ENCODE results near the gene SRPX.

Gene SRPX

DNA sequence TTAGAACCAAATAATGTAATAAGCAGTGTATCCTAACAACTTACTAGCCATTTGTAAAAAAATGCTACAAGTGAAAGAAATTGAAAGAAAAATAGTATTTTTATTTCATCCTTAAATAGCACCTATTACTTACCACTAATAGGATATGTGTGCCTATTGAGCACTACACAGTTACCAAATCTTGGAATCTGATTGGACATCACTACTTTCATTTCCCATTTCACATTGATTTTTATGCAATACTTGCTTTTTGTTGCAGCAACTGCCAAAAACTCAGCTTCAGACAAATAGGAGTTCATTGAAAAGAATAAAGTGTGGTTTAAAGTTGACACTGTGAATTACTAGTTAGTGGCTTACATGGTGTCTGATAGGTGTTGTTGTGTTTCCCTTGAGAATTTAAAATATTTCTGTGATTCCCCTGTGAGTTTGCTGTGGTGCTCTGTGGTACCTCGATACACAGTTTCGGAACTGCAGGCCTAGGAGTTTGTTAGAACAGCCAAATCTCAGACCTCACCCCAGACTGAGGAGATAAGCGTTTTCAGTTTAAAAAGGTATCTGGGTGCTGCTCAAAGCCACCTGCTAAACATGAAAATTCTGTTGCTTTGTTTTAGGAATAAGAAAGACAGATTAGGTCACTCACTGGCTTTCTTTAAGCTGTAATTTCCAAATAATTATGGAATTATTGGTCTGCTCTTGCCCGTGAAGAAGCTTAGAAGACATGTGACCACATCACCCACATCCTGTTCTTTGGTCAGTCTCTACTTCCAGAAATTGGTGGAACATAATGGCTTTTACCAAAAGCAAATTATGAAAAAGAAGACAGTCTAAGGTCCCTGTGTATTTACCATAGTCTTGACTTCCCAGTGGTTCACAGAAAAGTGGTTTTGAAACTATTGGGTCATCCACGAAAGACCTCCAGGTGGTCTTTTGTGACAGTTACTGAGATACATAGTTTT lies 116.5 kb downstream of the SRPX start:
- Mint-ChIP-seq H3K4me1 (no peaks in the 10 kb centered on the region), H3K9me3 (peaks cover 10% of the 10 kb centered on the region), H3K27ac (no peak overlapping the region), H3K36me3 (ENCODE audit: low read depth) (no peaks in the 10 kb centered on the region), H3K27me3 (ENCODE audit: low read depth) (no peaks in the 10 kb centered on the region), H3K4me3 (no peak overlapping the region)
- TF ChIP-seq, protein P1, sequence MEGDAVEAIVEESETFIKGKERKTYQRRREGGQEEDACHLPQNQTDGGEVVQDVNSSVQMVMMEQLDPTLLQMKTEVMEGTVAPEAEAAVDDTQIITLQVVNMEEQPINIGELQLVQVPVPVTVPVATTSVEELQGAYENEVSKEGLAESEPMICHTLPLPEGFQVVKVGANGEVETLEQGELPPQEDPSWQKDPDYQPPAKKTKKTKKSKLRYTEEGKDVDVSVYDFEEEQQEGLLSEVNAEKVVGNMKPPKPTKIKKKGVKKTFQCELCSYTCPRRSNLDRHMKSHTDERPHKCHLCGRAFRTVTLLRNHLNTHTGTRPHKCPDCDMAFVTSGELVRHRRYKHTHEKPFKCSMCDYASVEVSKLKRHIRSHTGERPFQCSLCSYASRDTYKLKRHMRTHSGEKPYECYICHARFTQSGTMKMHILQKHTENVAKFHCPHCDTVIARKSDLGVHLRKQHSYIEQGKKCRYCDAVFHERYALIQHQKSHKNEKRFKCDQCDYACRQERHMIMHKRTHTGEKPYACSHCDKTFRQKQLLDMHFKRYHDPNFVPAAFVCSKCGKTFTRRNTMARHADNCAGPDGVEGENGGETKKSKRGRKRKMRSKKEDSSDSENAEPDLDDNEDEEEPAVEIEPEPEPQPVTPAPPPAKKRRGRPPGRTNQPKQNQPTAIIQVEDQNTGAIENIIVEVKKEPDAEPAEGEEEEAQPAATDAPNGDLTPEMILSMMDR (IDR thresholded peaks at IDR 0.05; ENCODE audit: unreplicated experiment in 3 of 3), result no peak

DNA sequence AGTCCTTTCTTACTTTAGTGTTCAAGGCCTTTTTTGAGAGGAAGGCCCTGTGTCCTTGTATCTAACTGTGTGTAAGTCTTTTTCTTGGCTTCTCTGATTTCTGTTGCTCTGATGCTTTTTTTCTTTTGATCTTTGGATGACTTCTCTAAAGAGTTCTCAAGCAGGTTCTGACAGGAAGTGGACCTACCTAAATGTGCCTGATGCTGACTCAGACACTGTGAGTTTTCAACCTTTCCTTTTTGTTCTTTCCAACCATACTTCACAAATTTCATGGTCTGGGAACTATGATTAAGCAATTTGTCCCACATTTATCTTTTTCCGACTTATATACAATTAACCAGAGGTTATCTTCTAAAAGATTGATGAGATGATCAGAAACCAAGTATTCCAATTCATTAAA lies 117.8 kb downstream of the SRPX start:
- Mint-ChIP-seq H3K4me1 (no peaks in the 10 kb centered on the region), H3K9me3 (peaks cover 13% of the 10 kb centered on the region), H3K27ac (no peak overlapping the region), H3K36me3 (ENCODE audit: low read depth) (no peaks in the 10 kb centered on the region), H3K27me3 (ENCODE audit: low read depth) (no peaks in the 10 kb centered on the region), H3K4me3 (no peak overlapping the region)
- TF ChIP-seq, protein P1 (IDR thresholded peaks at IDR 0.05; ENCODE audit: unreplicated experiment in 3 of 3), result no peak

DNA sequence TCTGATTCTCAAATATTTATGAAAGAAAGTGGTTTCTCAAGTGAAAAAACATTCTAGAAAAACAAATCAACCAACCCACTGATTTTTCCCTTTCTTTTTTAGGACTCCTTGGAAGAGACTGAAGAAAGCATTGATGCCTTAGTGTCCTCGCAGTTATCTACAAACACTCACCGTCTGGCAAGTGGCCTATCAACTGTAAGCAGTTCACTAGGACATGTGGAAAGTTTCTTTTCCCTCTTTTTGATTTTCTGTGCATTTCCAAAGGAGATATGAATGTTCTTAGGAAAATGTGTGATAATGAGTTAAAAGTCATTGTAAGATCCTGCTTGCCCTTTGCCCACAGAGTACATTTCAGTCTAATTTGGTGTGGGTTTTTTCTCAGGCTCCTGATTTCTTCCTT lies 118.4 kb downstream of the SRPX start:
- no peaks in the 10 kb centered on the region for H3K27me3 Mint-ChIP-seq (ENCODE audit: low read depth)
- no peak overlapping the region for H3K4me3 Mint-ChIP-seq
- TF ChIP-seq, protein P1 (IDR thresholded peaks at IDR 0.05; ENCODE audit: unreplicated experiment in 3 of 3), result no peak
- H3K27ac Mint-ChIP-seq, result no peak overlapping the region
- peaks cover 12% of the 10 kb centered on the region for H3K9me3 Mint-ChIP-seq
- H3K36me3 Mint-ChIP-seq (ENCODE audit: low read depth), result no peaks in the 10 kb centered on the region
- H3K4me1 Mint-ChIP-seq, result no peaks in the 10 kb centered on the region

DNA sequence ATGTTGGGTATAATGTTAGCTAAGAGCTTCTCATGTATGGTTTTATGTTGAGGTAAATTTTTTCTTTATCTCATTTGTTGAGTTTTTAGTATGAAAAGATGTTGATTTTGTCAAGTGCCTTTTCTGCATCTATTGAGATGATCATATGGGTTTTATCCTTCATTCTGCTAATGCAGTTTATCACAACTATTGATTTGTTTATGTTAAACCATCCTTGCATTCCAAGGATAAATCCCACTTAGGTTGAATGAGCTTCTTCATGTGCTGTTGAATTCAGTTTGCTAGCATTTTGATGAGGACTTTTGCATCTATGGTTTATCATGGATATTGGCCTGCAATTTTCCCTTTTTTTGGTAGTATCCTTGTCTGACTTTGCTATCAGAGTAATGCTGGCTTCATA lies 121.0 kb downstream of the SRPX start:
- Mint-ChIP-seq H3K4me3 (no peak overlapping the region), H3K27me3 (ENCODE audit: low read depth) (no peaks in the 10 kb centered on the region), H3K4me1 (no peaks in the 10 kb centered on the region), H3K27ac (no peak overlapping the region), H3K9me3 (peaks cover 12% of the 10 kb centered on the region), H3K36me3 (ENCODE audit: low read depth) (no peaks in the 10 kb centered on the region)
- TF ChIP-seq, protein P1 (IDR thresholded peaks at IDR 0.05; ENCODE audit: unreplicated experiment in 3 of 3), result no peak
